ENCODE results near the gene STARD4. TPM values are rescaled to one million over a fixed set of nuclear protein-coding genes. Genes with fewer than 3 reads are reported as not detected.

Gene STARD4, protein sequence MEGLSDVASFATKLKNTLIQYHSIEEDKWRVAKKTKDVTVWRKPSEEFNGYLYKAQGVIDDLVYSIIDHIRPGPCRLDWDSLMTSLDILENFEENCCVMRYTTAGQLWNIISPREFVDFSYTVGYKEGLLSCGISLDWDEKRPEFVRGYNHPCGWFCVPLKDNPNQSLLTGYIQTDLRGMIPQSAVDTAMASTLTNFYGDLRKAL
- total RNA-seq, result 181 and 348 TPM in 2 replicates

DNA sequence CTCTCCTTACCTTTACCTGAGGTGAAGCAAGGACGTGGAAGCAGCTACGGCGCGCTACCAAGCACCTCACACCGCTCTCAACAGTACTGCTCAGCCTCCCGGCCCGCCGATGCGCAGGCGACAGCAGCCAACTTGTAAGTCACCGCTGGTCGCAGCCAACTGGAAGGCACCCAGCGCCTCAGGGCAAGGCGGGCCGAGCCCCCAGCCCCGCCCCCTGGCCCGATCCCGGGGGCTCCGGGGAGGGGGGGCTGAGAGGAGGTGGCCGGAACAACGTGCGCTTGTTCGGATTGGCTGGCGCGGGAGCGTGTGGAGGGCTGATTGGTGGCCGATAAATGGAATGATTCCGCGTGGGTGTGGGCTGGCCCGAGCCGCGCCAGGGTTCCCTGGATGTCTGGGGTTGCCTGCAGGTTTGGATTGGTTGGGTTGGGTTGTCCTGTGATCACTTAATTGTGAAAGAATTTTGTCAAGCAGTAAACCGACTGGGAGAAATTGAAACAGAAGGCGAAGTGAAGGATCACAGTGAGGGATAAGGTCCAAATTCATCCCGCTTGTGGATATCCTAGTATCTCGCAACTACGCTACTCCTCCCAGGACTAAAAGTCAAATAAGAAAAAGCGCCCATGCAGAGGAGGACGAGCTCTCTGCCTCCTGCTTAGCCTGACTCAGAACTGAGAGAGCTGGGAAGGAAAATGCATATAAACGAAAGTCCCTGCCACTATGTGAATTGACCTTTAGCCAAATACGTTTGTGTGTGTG, at the start of gene STARD4:
STARD4 (minus strand) TSS at position 161 of the 756 bp plus-strand sequence. CDS start 5,102 bp downstream, outside the sequence.

Other genes starting within 250 kb of the STARD4 start
- gene NREP, start 244.7 kb upstream of the STARD4 start, total RNA-seq, result 68.3 and 234 TPM in 2 replicates

Data from placental pericyte (primary cell).